Neutrophil (primary cell): ENCODE results near the gene POGZ.
A peak's percentile ranks its signal among the peaks of the same experiment; 100 is the strongest.

Experiments used
- H3K27ac ChIP-seq: fragments of 200-600 bp; sonication (generic); 2 replicates; pipeline ENCODE4 v1.5.1; 2016; ENCODE audit warnings: mild to moderate bottlenecking, moderate library complexity
- H3K27me3 ChIP-seq: fragments of 200-600 bp; sonication (generic); 2 replicates; pipeline ENCODE4 v1.6.0; 2016; ENCODE audit warnings: mild to moderate bottlenecking
- H3K36me3 ChIP-seq: fragments of 200-600 bp; sonication (generic); 2 replicates; pipeline ENCODE4 v1.5.1; 2017
- H3K4me1 ChIP-seq, 2 experiments: fragments of 200-600 bp in 1 of 2; sonication (generic) in 1 of 2; 1 replicate in 1 of 2; 2 replicates in 1 of 2; pipeline versions ENCODE4 v1.5.1 to v1.6.1; 2013 to 2016; ENCODE audit warnings: low read depth in 1 of 2, low read length in 1 of 2, mild to moderate bottlenecking in 1 of 2, moderate library complexity in 1 of 2; ENCODE audit not compliant: control insufficient read depth in 1 of 2, insufficient read depth in 1 of 2
- H3K4me3 ChIP-seq, 2 experiments: fragments of 200-600 bp in 1 of 2; sonication (generic) in 1 of 2; 1 replicate in 1 of 2; 2 replicates in 1 of 2; pipeline ENCODE4 v1.5.1; 2013 to 2016; ENCODE audit warnings: low read depth in 1 of 2, low read length in 1 of 2, mild to moderate bottlenecking in 1 of 2, moderate library complexity in 1 of 2
- H3K9me3 ChIP-seq: fragments of 200-600 bp; sonication (generic); 2 replicates; pipeline ENCODE4 v1.5.1; 2016
- TF ChIP-seq, protein P1 (sequence below): fragments of 200-600 bp; sonication (generic); IDR thresholded peaks from 2 replicates; pipeline ENCODE4 v1.5.1; 2016; ENCODE audit warnings: antibody characterized with exemption

Gene POGZ

DNA sequence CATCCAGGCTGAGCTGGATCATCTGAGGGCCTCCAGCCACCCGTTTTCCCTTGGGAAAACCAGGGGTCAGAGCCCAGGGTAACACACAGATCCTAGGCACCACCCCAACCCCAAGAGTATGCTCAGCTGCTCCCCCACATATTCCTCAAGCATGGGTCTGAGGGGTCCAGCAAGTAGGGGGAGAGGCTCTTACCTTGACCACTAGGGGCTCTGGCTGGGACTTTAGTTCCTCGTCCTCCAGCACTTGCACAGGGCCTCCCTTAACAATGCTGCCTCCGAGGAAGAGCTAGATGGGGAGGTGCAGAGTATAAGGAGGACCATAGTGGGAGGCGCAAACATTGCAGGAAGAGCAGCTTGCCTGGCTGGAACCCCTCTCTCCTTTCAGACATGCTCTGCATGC, 94.3 kb downstream of the POGZ start:
- Histone ChIP-seq H3K36me3 (no peaks in the 10 kb centered on the region), H3K9me3 (peaks cover 3% of the 10 kb centered on the region), H3K4me1 (no peaks in the 10 kb centered on the region), H3K27ac (no peak overlapping the region), H3K27me3 (no peaks in the 10 kb centered on the region), H3K4me3 (no peak overlapping the region)
- TF ChIP-seq, protein P1, sequence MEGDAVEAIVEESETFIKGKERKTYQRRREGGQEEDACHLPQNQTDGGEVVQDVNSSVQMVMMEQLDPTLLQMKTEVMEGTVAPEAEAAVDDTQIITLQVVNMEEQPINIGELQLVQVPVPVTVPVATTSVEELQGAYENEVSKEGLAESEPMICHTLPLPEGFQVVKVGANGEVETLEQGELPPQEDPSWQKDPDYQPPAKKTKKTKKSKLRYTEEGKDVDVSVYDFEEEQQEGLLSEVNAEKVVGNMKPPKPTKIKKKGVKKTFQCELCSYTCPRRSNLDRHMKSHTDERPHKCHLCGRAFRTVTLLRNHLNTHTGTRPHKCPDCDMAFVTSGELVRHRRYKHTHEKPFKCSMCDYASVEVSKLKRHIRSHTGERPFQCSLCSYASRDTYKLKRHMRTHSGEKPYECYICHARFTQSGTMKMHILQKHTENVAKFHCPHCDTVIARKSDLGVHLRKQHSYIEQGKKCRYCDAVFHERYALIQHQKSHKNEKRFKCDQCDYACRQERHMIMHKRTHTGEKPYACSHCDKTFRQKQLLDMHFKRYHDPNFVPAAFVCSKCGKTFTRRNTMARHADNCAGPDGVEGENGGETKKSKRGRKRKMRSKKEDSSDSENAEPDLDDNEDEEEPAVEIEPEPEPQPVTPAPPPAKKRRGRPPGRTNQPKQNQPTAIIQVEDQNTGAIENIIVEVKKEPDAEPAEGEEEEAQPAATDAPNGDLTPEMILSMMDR, result no peak

DNA sequence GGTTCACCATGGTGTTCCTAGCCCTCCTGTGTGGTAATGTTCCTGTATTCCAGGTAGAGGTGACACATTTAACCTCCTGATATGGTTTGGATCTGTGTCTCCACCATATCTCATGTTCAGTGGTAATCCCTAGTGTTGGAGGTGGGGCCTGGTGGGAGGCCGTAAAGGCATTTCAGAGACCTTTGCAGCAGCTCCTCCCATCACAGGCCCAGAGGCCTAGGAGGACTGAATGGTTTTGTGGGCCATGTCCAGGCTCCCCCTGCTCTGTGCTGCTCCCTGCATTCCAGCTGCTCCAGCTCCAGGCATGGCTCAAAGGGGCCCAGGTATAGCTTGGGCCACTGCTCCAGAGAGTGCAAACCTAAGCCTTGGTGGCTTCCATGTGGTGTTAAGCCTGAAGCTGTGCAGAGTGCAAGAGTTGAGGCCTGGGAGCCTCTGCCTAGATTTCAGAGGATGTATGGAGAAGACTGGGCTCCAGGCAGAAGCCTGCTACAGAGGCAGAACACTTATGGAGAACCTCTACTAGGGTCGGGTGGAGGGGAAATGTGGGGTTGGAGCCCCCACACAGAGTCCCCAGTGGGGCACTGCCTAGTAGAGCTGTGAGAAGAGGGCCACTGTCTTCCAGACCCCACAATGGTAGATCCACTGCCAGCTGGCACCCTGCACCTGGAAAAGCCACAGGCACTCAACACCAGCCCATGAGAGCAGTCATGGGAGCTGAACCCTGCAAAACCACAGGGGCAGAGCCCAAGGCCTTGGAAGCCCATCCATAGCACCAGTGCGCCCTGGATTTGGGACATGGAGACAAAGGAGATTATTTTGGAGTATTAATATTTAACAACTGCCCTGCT, 96.8 kb downstream of the POGZ start:
- Histone ChIP-seq H3K4me3 (no peak overlapping the region), H3K27ac (peak overlapping the region; percentile 38), H3K9me3 (peaks cover 3% of the 10 kb centered on the region), H3K36me3 (no peaks in the 10 kb centered on the region), H3K27me3 (no peaks in the 10 kb centered on the region), H3K4me1 (no peaks in the 10 kb centered on the region)
- TF ChIP-seq, protein P1, result no peak

DNA sequence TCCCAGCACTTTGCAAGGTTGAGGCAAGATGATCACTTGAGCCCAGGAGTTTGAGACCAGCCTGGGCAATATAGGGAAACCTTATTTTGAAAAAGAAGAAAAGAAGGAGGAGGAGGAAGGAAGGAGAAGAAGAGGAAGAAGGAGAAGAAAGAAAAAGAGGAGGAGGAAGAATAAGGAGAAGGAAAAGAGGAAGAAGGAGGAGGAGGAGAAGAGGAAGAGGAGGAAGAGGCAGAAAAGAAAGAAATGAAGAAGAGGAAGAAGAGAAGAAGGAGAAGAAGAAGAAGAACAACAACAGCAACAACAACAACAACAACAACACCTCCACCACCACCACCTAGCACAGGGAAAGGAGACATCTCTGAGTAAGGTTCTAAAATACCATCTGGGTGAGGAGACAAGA, 97.4 kb downstream of the POGZ start:
- Histone ChIP-seq H3K27ac (peak overlapping the region; percentile 38), H3K27me3 (no peaks in the 10 kb centered on the region), H3K36me3 (no peaks in the 10 kb centered on the region), H3K4me3 (no peak overlapping the region), H3K9me3 (peaks cover 3% of the 10 kb centered on the region), H3K4me1 (no peaks in the 10 kb centered on the region)
- TF ChIP-seq, protein P1, result no peak

DNA sequence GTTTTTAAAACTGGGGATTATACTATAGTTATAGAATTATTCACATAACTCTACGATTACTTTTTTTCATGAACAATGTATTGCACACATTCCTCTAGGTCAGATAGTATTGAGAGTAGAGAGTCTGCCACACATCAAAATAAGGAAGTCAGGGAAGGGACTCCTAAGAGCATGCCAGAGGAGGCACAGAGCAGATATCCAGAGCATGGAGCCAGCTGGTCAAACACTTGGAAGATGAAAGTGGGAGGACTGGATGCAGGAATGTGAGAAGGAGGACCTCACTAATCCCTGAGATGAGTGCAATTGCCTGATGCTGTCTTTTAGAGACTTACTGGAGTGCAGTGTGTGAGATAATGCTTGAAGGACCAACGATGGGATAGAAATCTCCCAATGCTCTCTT, 102.6 kb downstream of the POGZ start:
- Histone ChIP-seq H3K4me1 (no peaks in the 10 kb centered on the region), H3K4me3 (no peak overlapping the region), H3K36me3 (no peaks in the 10 kb centered on the region), H3K9me3 (no peaks in the 10 kb centered on the region), H3K27ac (no peak overlapping the region), H3K27me3 (no peaks in the 10 kb centered on the region)
- TF ChIP-seq, protein P1, result no peak
